ENCODE measurements around the gene ZNF813.
"Not testable (repeated sequence)": the region's sequence is repeated elsewhere in the genome, so short reads cannot be mapped to it uniquely, and the experiment has no call there.

Gene ZNF813

GRCh38 chr19:53485046-53486004, 17.8 kb downstream of the ZNF813 start:
- no peak for DNase-seq

- no peak for DNase-seq
Observed at GRCh38 chr19:53492153-53492552, 24.6 kb downstream of the ZNF813 start.

GRCh38 chr19:53497311-53498023, 29.9 kb downstream of the ZNF813 start:
- DNase-seq, result not testable (repeated sequence)

GRCh38 chr19:53498024-53498395, 30.5 kb downstream of the ZNF813 start:
- not testable (repeated sequence) for DNase-seq

GRCh38 chr19:53503151-53503550, 35.6 kb downstream of the ZNF813 start:
- not testable (repeated sequence) for DNase-seq

GRCh38 chr19:53503671-53504364, 36.3 kb downstream of the ZNF813 start:
- not testable (repeated sequence) for DNase-seq

- not testable (repeated sequence) for DNase-seq
Observed at GRCh38 chr19:53504365-53504703, 36.8 kb downstream of the ZNF813 start.

- no peak for DNase-seq
Observed at GRCh38 chr19:53504885-53505284, 37.4 kb downstream of the ZNF813 start.

GRCh38 chr19:53506728-53507127, 39.2 kb downstream of the ZNF813 start:
- no peak for DNase-seq

- DNase-seq, result no peak
Observed at GRCh38 chr19:53507523-53508442, 40.2 kb downstream of the ZNF813 start.

- no peak for DNase-seq
Observed at GRCh38 chr19:53509443-53509842, 41.9 kb downstream of the ZNF813 start.

- no peak for DNase-seq
Observed at GRCh38 chr19:53509845-53510244, 42.3 kb downstream of the ZNF813 start.

GRCh38 chr19:53511357-53511756, 43.8 kb downstream of the ZNF813 start:
- no peak for DNase-seq

GRCh38 chr19:53511933-53512374, 44.4 kb downstream of the ZNF813 start:
- peak; percentile 42 for DNase-seq

- DNase-seq, result not testable (repeated sequence)
Observed at GRCh38 chr19:53515047-53515446, 47.5 kb downstream of the ZNF813 start.

- no peak for DNase-seq
Observed at GRCh38 chr19:53517114-53517741, 49.7 kb downstream of the ZNF813 start.

GRCh38 chr19:53518121-53518520, 50.6 kb downstream of the ZNF813 start:
- no peak for DNase-seq

- no peak for DNase-seq
Observed at GRCh38 chr19:53518716-53519115, 51.2 kb downstream of the ZNF813 start.

GRCh38 chr19:53519446-53519845, 51.9 kb downstream of the ZNF813 start:
- no peak for DNase-seq

GRCh38 chr19:53520163-53520546, 52.6 kb downstream of the ZNF813 start:
- no peak for DNase-seq

- peak; percentile 74 for DNase-seq
Observed at GRCh38 chr19:53520547-53521372, 53.2 kb downstream of the ZNF813 start.
